Natural killer cell (primary cell): ENCODE data around the gene TBC1D22B. TPM values are rescaled to one million over a fixed set of nuclear protein-coding genes. Genes with fewer than 3 reads are reported as not detected.

Experiments
- ATAC-seq, 3 donors: fragments of 150-1000 bp in 2 of 3; fragments of 200-7000 bp in 1 of 3; cut with Tn5 transposase; 1 replicate in 1 of 3; 2 replicates in 2 of 3; pipeline ENCODE4 v1.10.0; 2021; ENCODE audit warnings: mild to moderate bottlenecking in 2 of 3, moderate library complexity in 2 of 3
- DNase-seq, 2 donors: peaks; one replicate each; pipeline versions ENCODE4 v3.0.0 to v3.0.0-alpha.2; 2013 to 2021; ENCODE audit warnings: mixed read lengths in 1 of 2
- H3K27ac ChIP-seq: one replicate; pipeline ENCODE4 v1.5.1; 2013; ENCODE audit warnings: mild to moderate bottlenecking, low read length
- H3K27me3 ChIP-seq: one replicate; pipeline ENCODE4 v1.6.1; 2013; ENCODE audit warnings: low read length; ENCODE audit not compliant: control insufficient read depth, insufficient read depth
- H3K36me3 ChIP-seq: one replicate; pipeline ENCODE4 v1.6.1; 2013; ENCODE audit warnings: low read length; ENCODE audit not compliant: control insufficient read depth, insufficient read depth
- H3K4me1 ChIP-seq: one replicate; pipeline ENCODE4 v1.6.1; 2013; ENCODE audit warnings: low read length; ENCODE audit not compliant: control insufficient read depth, insufficient read depth
- H3K4me3 ChIP-seq: one replicate; pipeline ENCODE4 v1.5.1; 2013; ENCODE audit warnings: low read length
- H3K9me3 ChIP-seq: one replicate; pipeline ENCODE4 v1.6.1; 2013; ENCODE audit warnings: low read length; ENCODE audit not compliant: control insufficient read depth, insufficient read depth
- H3K27ac Mint-ChIP-seq, 2 donors: one replicate each; pipeline ENCODE4 v1.8.0; 2022; ENCODE audit warnings: mild to moderate bottlenecking in 2 of 2, mixed read lengths in 2 of 2, moderate library complexity in 1 of 2
- H3K27me3 Mint-ChIP-seq, 2 donors: one replicate each; pipeline ENCODE4 v1.8.0; 2022; ENCODE audit warnings: low read depth in 2 of 2, mixed read lengths in 2 of 2
- H3K36me3 Mint-ChIP-seq: one replicate; pipeline ENCODE4 v1.8.0; 2022; ENCODE audit warnings: mixed read lengths
- H3K4me1 Mint-ChIP-seq, 2 donors: one replicate each; pipeline ENCODE4 v1.8.0; 2022; ENCODE audit warnings: mixed read lengths in 2 of 2
- H3K4me3 Mint-ChIP-seq: one replicate; pipeline ENCODE4 v1.8.0; 2022; ENCODE audit warnings: mild to moderate bottlenecking, moderate library complexity, mixed read lengths
- H3K9me3 Mint-ChIP-seq, 2 donors: one replicate each; pipeline ENCODE4 v1.8.0; 2022; ENCODE audit warnings: mixed read lengths in 2 of 2
- CTCF ChIP-seq: fragments of 200-600 bp; IDR thresholded peaks from one replicate; pipeline ENCODE4 v1.8.0; 2022; ENCODE audit warnings: antibody characterized with exemption
- WGBS: methylation state at CpG from one replicate; pipeline ENCODE4 v1.1.7; 2013; ENCODE audit warnings: missing lambda C conversion rate; ENCODE audit not compliant: insufficient coverage; 5-methylcytosine and 5-hydroxymethylcytosine counted together
- intact Hi-C: fragments of 100-400 bp; cut with micrococcal nuclease; formaldehyde crosslinking; loops from one replicate; pipeline ENCODE4 v1.14.2; 2022
- total RNA-seq, 4 donors: library from RNA; stranded (reverse); fragments of 120-200 nt in 1 of 4; gene quantifications; one replicate each; pipeline versions ENCODE4 v1.2.3 to v1.2.4, GENCODE V29; 2013 to 2022

The TBC1D22B gene
- total RNA-seq, 3 donors from 2014 or later (not counting 1 experiment from before 2014, with no cell fraction given), result 8.0 to 12.1 (median 12.0) TPM

GRCh38 chr6:37237789-37238188, 19.8 kb upstream of the TBC1D22B start:
- DNase-seq (no peak), ATAC-seq (no peak)
- H3K36me3 Mint-ChIP-seq, result no peaks in the 10 kb centered on the region
- no peak overlapping the region for H3K27ac Mint-ChIP-seq
- H3K4me1 ChIP-seq, result peaks cover 10% of the 10 kb centered on the region
- H3K9me3 ChIP-seq, result no peaks in the 10 kb centered on the region
- H3K4me3 ChIP-seq, result no peak overlapping the region
- H3K27me3 Mint-ChIP-seq, result peaks cover 0 to 3% of the 10 kb centered on the region in 2 donors
- no peak overlapping the region for H3K4me3 Mint-ChIP-seq
- no peaks in the 10 kb centered on the region for H3K27me3 ChIP-seq
- no peaks in the 10 kb centered on the region for H3K9me3 Mint-ChIP-seq
- no peak for TF ChIP-seq CTCF
- intact Hi-C loops, result no loop called here
- peaks cover 12% of the 10 kb centered on the region in 2 donors for H3K4me1 Mint-ChIP-seq
- H3K36me3 ChIP-seq, result no peaks in the 10 kb centered on the region
- H3K27ac ChIP-seq, result no peak overlapping the region

- ATAC-seq, result no peak
- H3K4me1 Mint-ChIP-seq, result peaks cover 12% of the 10 kb centered on the region in 2 donors
- Histone ChIP-seq H3K27me3 (no peaks in the 10 kb centered on the region), H3K4me1 (peaks cover 10% of the 10 kb centered on the region), H3K4me3 (no peak overlapping the region), H3K36me3 (no peaks in the 10 kb centered on the region), H3K27ac (no peak overlapping the region), H3K9me3 (no peaks in the 10 kb centered on the region)
- H3K4me3 Mint-ChIP-seq, result no peak overlapping the region
- no peaks in the 10 kb centered on the region for H3K9me3 Mint-ChIP-seq
- DNase-seq, result no peak
- TF ChIP-seq CTCF, result no peak
- WGBS, result 92% methylated on average over 1 of the region's 1 CpG
- intact Hi-C loops, result no loop called here
- H3K27me3 Mint-ChIP-seq, result no peaks in the 10 kb centered on the region
- H3K27ac Mint-ChIP-seq, result no peak overlapping the region
- no peaks in the 10 kb centered on the region for H3K36me3 Mint-ChIP-seq
Measured at GRCh38 chr6:37238381-37238780, 19.2 kb upstream of the TBC1D22B start.

GRCh38 chr6:37239526-37239925, 18.0 kb upstream of the TBC1D22B start:
- ATAC-seq (no peak), DNase-seq (no peak)
- TF ChIP-seq CTCF, result no peak
- Histone ChIP-seq H3K9me3 (no peaks in the 10 kb centered on the region), H3K4me1 (peaks cover 10% of the 10 kb centered on the region), H3K4me3 (no peak overlapping the region), H3K27ac (peak overlapping the region; percentile 54), H3K36me3 (no peaks in the 10 kb centered on the region), H3K27me3 (no peaks in the 10 kb centered on the region)
- no peak overlapping the region for H3K4me3 Mint-ChIP-seq
- peaks cover 0 to 2% of the 10 kb centered on the region in 2 donors for H3K27me3 Mint-ChIP-seq
- peak overlapping the region; percentile 93 to 94 for H3K27ac Mint-ChIP-seq
- no peaks in the 10 kb centered on the region for H3K36me3 Mint-ChIP-seq
- intact Hi-C loops, result no loop called here
- no peaks in the 10 kb centered on the region for H3K9me3 Mint-ChIP-seq
- peaks cover 12% of the 10 kb centered on the region in 2 donors for H3K4me1 Mint-ChIP-seq
- WGBS, result 100% methylated on average over 2 of the region's 3 CpGs

GRCh38 chr6:37239950-37240713, 17.4 kb upstream of the TBC1D22B start:
- Histone ChIP-seq H3K36me3 (no peaks in the 10 kb centered on the region), H3K4me3 (no peak overlapping the region), H3K4me1 (peaks cover 10% of the 10 kb centered on the region), H3K27me3 (no peaks in the 10 kb centered on the region), H3K9me3 (no peaks in the 10 kb centered on the region), H3K27ac (peak overlapping the region; percentile 54)
- Mint-ChIP-seq H3K27me3 (peaks cover under 1 to 8% of the 10 kb centered on the region in 2 donors), H3K4me1 (peaks cover 12% of the 10 kb centered on the region in 2 donors), H3K9me3 (no peaks in the 10 kb centered on the region), H3K4me3 (no peak overlapping the region), H3K27ac (peak overlapping the region; percentile 93 to 94), H3K36me3 (no peaks in the 10 kb centered on the region)
- ATAC-seq, result peak; percentile 86 to 96 (median 93)
- intact Hi-C loops, result no loop called here
- 17% methylated on average over 3 of the region's 4 CpGs for WGBS
- DNase-seq, result peak; percentile 60 to 66
- TF ChIP-seq CTCF, result no peak
